Hepatocyte (in vitro differentiated cells): ENCODE data around the gene SPSB4. TPM values are rescaled to one million over a fixed set of nuclear protein-coding genes. Genes with fewer than 3 reads are reported as not detected.

ENCODE experiments used
- DNase-seq: peaks from one replicate; pipeline ENCODE4 v3.0.0-alpha.2; 2016; ENCODE audit warnings: low spot score
- H2AFZ ChIP-seq: fragments of 200-600 bp; sonication (generic); 2 replicates; pipeline ENCODE4 v1.6.0; 2016; ENCODE audit warnings: antibody characterized with exemption, mild to moderate bottlenecking
- H3K27ac ChIP-seq: fragments of 200-600 bp; sonication (generic); 2 replicates; pipeline ENCODE4 v1.5.1; 2016; ENCODE audit warnings: mild to moderate bottlenecking
- H3K27me3 ChIP-seq: fragments of 200-600 bp; sonication (generic); 2 replicates; pipeline ENCODE4 v1.6.1; 2016
- H3K36me3 ChIP-seq: fragments of 200-600 bp; sonication (generic); replicated peaks from 2 replicates; pipeline ENCODE4 v1.5.1; 2016; ENCODE audit warnings: low read depth; ENCODE audit not compliant: insufficient read depth
- H3K4me1 ChIP-seq: fragments of 200-600 bp; sonication (generic); 2 replicates; pipeline ENCODE4 v1.5.1; 2016; ENCODE audit warnings: mild to moderate bottlenecking, moderate library complexity; ENCODE audit not compliant: insufficient read depth
- H3K4me2 ChIP-seq: fragments of 200-600 bp; sonication (generic); 2 replicates; pipeline ENCODE4 v1.6.0; 2016
- H3K4me3 ChIP-seq: fragments of 200-600 bp; sonication (generic); 2 replicates; pipeline ENCODE4 v1.5.1; 2016; ENCODE audit warnings: mild to moderate bottlenecking
- H3K79me2 ChIP-seq: fragments of 200-600 bp; sonication (generic); 2 replicates; pipeline ENCODE4 v1.6.0; 2017; ENCODE audit warnings: mild to moderate bottlenecking
- H3K9me2 ChIP-seq: fragments of 200-600 bp; sonication (generic); replicated peaks from 2 replicates; pipeline ENCODE4 v1.6.0; 2017; ENCODE audit warnings: mild to moderate bottlenecking; ENCODE audit not compliant: insufficient read depth
- H3K9me3 ChIP-seq: fragments of 200-600 bp; sonication (generic); 2 replicates; pipeline ENCODE4 v1.5.1; 2016; ENCODE audit warnings: low read depth, mild to moderate bottlenecking
- H4K20me1 ChIP-seq: fragments of 200-600 bp; sonication (generic); 2 replicates; pipeline ENCODE4 v1.6.0; 2016; ENCODE audit warnings: mild to moderate bottlenecking; ENCODE audit not compliant: insufficient read depth, poor library complexity, severe bottlenecking
- EZH2 ChIP-seq: fragments of 200-600 bp; sonication (generic); IDR thresholded peaks from 2 replicates; pipeline ENCODE4 v1.6.1; 2016; ENCODE audit warnings: antibody characterized with exemption, mild to moderate bottlenecking, borderline replicate concordance
- EZH2phosphoT487 ChIP-seq: fragments of 200-600 bp; sonication (generic); IDR thresholded peaks from one replicate; pipeline ENCODE4 v1.6.1; 2018; ENCODE audit warnings: antibody characterized with exemption, mild to moderate bottlenecking, low read depth, moderate library complexity; ENCODE audit not compliant: unreplicated experiment, severe bottlenecking
- WGBS: methylation state at CpG from one replicate; pipeline ENCODE4 v1.1.6; 2016; ENCODE audit warnings: low lambda C conversion rate; ENCODE audit errors: missing lambda C conversion rate; 5-methylcytosine and 5-hydroxymethylcytosine counted together
- polyA plus RNA-seq: library from polyadenylated mRNA; unstranded; fragments of >200 nt; fragmentation: Nextera tagmentation; extraction: Ambion mirVana; gene quantifications from 2 replicates; pipeline ENCODE4 v1.2.1, GENCODE V29; 2016
- total RNA-seq: library from RNA; depleted of rRNA; stranded (reverse); fragments of >200 nt; gene quantifications from 2 replicates; pipeline ENCODE4 v1.2.3, GENCODE V29; 2014
- TF ChIP-seq, protein P1 (sequence below): fragments of 200-600 bp; sonication (generic); IDR thresholded peaks from 2 replicates; pipeline ENCODE4 v1.5.1; 2016; ENCODE audit warnings: antibody characterized with exemption, mild to moderate bottlenecking; ENCODE audit not compliant: poor library complexity

Gene SPSB4
- total and polyA plus RNA-seq, 2 experiments from 2014 or later = 1.0 to 1.3 TPM

DNA sequence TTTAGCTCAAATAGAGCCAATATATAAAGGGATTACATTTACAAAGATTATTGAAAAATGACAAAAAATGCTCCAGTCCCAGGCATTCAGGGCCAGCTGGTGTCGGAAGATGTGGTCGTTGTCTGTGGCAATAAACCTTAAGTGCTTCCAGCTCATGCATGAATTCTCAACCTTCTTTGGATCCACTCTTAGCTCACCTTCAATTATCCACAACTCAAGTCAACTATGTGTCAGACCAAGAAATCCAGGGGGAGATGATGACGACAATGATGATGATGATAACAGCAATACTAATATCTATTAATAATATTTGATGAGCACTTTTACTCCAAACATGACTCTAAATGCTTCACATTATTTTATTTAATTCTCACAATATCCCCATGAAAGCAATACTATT lies 126.9 kb downstream of the SPSB4 start:
- Histone ChIP-seq H2AFZ (no peak overlapping the region), H3K4me2 (no peak overlapping the region), H3K27ac (no peak overlapping the region), H3K27me3 (no peaks in the 10 kb centered on the region), H3K4me3 (no peak overlapping the region), H3K9me2 (no peaks in the 10 kb centered on the region), H4K20me1 (no peaks in the 10 kb centered on the region), H3K36me3 (no peaks in the 10 kb centered on the region), H3K9me3 (no peaks in the 10 kb centered on the region), H3K79me2 (no peaks in the 10 kb centered on the region), H3K4me1 (no peaks in the 10 kb centered on the region)
- TF ChIP-seq EZH2phosphoT487 (no peak), EZH2 (no peak)
- TF ChIP-seq, protein P1, sequence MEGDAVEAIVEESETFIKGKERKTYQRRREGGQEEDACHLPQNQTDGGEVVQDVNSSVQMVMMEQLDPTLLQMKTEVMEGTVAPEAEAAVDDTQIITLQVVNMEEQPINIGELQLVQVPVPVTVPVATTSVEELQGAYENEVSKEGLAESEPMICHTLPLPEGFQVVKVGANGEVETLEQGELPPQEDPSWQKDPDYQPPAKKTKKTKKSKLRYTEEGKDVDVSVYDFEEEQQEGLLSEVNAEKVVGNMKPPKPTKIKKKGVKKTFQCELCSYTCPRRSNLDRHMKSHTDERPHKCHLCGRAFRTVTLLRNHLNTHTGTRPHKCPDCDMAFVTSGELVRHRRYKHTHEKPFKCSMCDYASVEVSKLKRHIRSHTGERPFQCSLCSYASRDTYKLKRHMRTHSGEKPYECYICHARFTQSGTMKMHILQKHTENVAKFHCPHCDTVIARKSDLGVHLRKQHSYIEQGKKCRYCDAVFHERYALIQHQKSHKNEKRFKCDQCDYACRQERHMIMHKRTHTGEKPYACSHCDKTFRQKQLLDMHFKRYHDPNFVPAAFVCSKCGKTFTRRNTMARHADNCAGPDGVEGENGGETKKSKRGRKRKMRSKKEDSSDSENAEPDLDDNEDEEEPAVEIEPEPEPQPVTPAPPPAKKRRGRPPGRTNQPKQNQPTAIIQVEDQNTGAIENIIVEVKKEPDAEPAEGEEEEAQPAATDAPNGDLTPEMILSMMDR = no peak
- 87% methylated on average over 3 of the region's 3 CpGs for WGBS
- DNase-seq = no peak

DNA sequence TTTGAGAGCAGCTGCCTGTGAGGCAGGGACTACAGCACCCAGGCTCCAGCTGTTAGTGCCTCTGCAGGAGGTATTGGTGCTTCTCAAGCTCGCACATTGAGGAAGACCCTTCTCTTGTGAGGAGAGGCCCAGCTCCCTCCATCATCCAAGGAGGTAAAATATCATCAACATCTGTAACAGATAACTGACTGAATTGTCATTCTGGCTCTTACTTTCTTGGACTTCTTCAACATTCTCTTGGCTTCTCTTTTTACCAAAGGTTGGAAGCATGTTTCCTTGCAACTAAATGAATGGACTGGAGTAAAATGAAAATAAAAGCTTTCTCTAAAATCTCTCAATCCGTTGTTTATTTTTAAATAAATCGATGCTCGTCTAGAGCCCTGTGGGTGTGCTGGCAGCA lies 127.4 kb downstream of the SPSB4 start:
- Histone ChIP-seq H3K9me3 (no peaks in the 10 kb centered on the region), H3K79me2 (no peaks in the 10 kb centered on the region), H3K4me2 (no peak overlapping the region), H3K4me3 (no peak overlapping the region), H3K36me3 (no peaks in the 10 kb centered on the region), H2AFZ (no peak overlapping the region), H3K9me2 (no peaks in the 10 kb centered on the region), H3K4me1 (no peaks in the 10 kb centered on the region), H3K27ac (no peak overlapping the region), H3K27me3 (no peaks in the 10 kb centered on the region), H4K20me1 (no peaks in the 10 kb centered on the region)
- TF ChIP-seq EZH2 (no peak), EZH2phosphoT487 (no peak)
- TF ChIP-seq, protein P1 = no peak
- DNase-seq = no peak
- WGBS = 80% methylated on average over 4 of the region's 4 CpGs

DNA sequence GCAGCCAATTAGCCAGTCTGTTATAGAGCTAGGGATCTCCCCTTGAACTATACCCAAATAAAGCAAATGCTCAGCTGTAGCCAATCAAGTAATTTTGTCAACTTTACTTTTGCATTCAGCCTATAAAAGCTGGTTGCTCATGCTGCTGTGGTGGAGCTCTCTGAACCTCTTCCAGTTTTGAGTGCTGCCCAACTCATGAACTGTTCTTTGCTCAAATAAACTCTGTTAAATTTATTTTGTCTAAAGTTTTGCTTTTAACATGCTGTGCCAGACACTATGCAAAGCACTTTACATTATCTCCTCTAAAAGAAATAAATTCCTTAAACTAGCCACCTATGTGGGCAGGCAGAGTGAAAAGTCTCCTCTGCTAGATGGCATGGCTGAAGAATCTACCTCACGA lies 128.8 kb downstream of the SPSB4 start:
- H3K27me3 ChIP-seq = no peaks in the 10 kb centered on the region

More for the DNA sequence above, 128.8 kb downstream of the SPSB4 start:
- no peak for DNase-seq
- H3K4me2 ChIP-seq = no peak overlapping the region
- no peak overlapping the region for H3K27ac ChIP-seq
- H3K36me3 ChIP-seq = no peaks in the 10 kb centered on the region
- no peak overlapping the region for H3K4me3 ChIP-seq
- H2AFZ ChIP-seq = no peak overlapping the region
- no peaks in the 10 kb centered on the region for H3K9me3 ChIP-seq
- no peaks in the 10 kb centered on the region for H3K79me2 ChIP-seq
- no peaks in the 10 kb centered on the region for H3K9me2 ChIP-seq
- H3K4me1 ChIP-seq = no peaks in the 10 kb centered on the region
- WGBS = 93% methylated on average over 1 of the region's 1 CpG
- no peaks in the 10 kb centered on the region for H4K20me1 ChIP-seq
- no peak for TF ChIP-seq EZH2phosphoT487
- TF ChIP-seq EZH2 = no peak
- TF ChIP-seq, protein P1 = no peak
